Body of pancreas (tissue), 4 donors: ENCODE data around the gene KCTD21. TPM values are rescaled to one million over a fixed set of nuclear protein-coding genes. Genes with fewer than 3 reads are reported as not detected.

Experiments used
- ATAC-seq: fragments of 150-250 bp; one replicate; pipeline ENCODE4 v1.9.1; 2016
- DNase-seq, 4 donors: peaks; one replicate each; pipeline ENCODE4 v3.0.0-alpha.2; 2019
- H3K27ac ChIP-seq, 4 donors: fragments of 200-600 bp; sonication (generic); 1 replicate in 3 of 4; 2 replicates in 1 of 4; pipeline versions ENCODE4 v1.5.1 to v1.6.1; 2016 to 2019; ENCODE audit warnings: mild to moderate bottlenecking in 1 of 4, mixed read lengths in 1 of 4, moderate library complexity in 1 of 4
- H3K27me3 ChIP-seq, 2 donors: fragments of 200-600 bp; sonication (generic); one replicate each; pipeline ENCODE4 v1.6.0; 2016; ENCODE audit warnings: mild to moderate bottlenecking in 1 of 2
- H3K36me3 ChIP-seq, 2 donors: fragments of 200-600 bp; sonication (generic); replicated peaks in 1 of 2; 2 replicates each; pipeline ENCODE4 v1.5.1; 2016; ENCODE audit warnings: low read depth in 2 of 2; ENCODE audit not compliant: insufficient read depth in 1 of 2
- H3K4me1 ChIP-seq: fragments of 200-600 bp; sonication (generic); one replicate; pipeline ENCODE4 v1.6.0; 2016
- H3K4me3 ChIP-seq, 2 donors: fragments of 200-600 bp; sonication (generic); 1 replicate in 1 of 2; 2 replicates in 1 of 2; pipeline ENCODE4 v1.5.1; 2016 to 2019
- H3K9me3 ChIP-seq, 3 donors: fragments of 200-600 bp; sonication (generic); 1 replicate in 2 of 3; 2 replicates in 1 of 3; pipeline ENCODE4 v1.5.1; 2016
- CTCF ChIP-seq, 7 experiments: fragments of 450-650 bp in 4 of 7; fragments of 200-600 bp in 3 of 7; sonication (generic) in 3 of 7; IDR thresholded peaks; one replicate each; pipeline ENCODE4 v1.5.1; 2016 to 2019; ENCODE audit warnings: antibody characterized with exemption in 7 of 7
- POLR2A ChIP-seq, 3 donors: fragments of 450-650 bp; IDR thresholded peaks; one replicate each; pipeline ENCODE4 v1.6.1; 2016; ENCODE audit warnings: antibody characterized with exemption in 3 of 3, mild to moderate bottlenecking in 2 of 3
- WGBS, 2 donors: methylation state at CpG; one replicate each; pipeline ENCODE4 v1.1.5; 2017; 5-methylcytosine and 5-hydroxymethylcytosine counted together
- intact Hi-C: fragments of 100-400 bp; cut with DNase I; formaldehyde crosslinking; loops from one replicate; pipeline ENCODE4 v1.15.1; 2023
- total RNA-seq, 2 donors: library from RNA; depleted of rRNA; stranded (reverse); fragments of >200 nt; gene quantifications; one replicate each; pipeline ENCODE4 v1.1.0, GENCODE V29; 2016

KCTD21 gene
- total RNA-seq, 2 donors from 2014 or later, result 4.6 to 5.4 TPM

GRCh38 chr11:78211565-78211964 is 23.1 kb upstream of the KCTD21 start:
- peaks cover 0 to 5% of the 10 kb centered on the region in 2 donors for H3K36me3 ChIP-seq
- no peak for TF ChIP-seq CTCF (IDR thresholded peaks at IDR 0.05)
- no peak for TF ChIP-seq POLR2A (IDR thresholded peaks at IDR 0.05)
- H3K9me3 ChIP-seq, result no peaks in the 10 kb centered on the region
- intact Hi-C loops, result no loop called here
- H3K27me3 ChIP-seq, result no peaks in the 10 kb centered on the region
- H3K4me3 ChIP-seq, result no peak overlapping the region
- ATAC-seq (no peak), DNase-seq (no peak)
- no peak overlapping the region for H3K27ac ChIP-seq
- H3K4me1 ChIP-seq, result no peaks in the 10 kb centered on the region
- 89 to 97% methylated on average over 5 of the region's 5 CpGs for WGBS, 2 donors

GRCh38 chr11:78210000-78210608 is 21.7 kb upstream of the KCTD21 start:
- intact Hi-C loops, result no loop called here
- Histone ChIP-seq H3K4me3 (no peak overlapping the region), H3K9me3 (no peaks in the 10 kb centered on the region), H3K27ac (no peak overlapping the region), H3K27me3 (no peaks in the 10 kb centered on the region), H3K36me3 (peaks cover 0 to 5% of the 10 kb centered on the region in 2 donors), H3K4me1 (no peaks in the 10 kb centered on the region)
- TF ChIP-seq POLR2A (IDR thresholded peaks at IDR 0.05) (no peak), CTCF (IDR thresholded peaks at IDR 0.05) (no peak)
- ATAC-seq (no peak), DNase-seq (no peak)
- WGBS, 2 donors, result 93 to 94% methylated on average over 24 to 30 of the region's 31 CpGs

- ATAC-seq, result no peak
- no peak overlapping the region for H3K27ac ChIP-seq
- no peak overlapping the region for H3K4me3 ChIP-seq
- H3K9me3 ChIP-seq, result no peaks in the 10 kb centered on the region
- H3K4me1 ChIP-seq, result no peaks in the 10 kb centered on the region
- DNase-seq, result no peak
- WGBS, 2 donors, result 90 to 91% methylated on average over 18 of the region's 18 CpGs
- intact Hi-C loops, result no loop called here
- TF ChIP-seq POLR2A (IDR thresholded peaks at IDR 0.05) (no peak), CTCF (IDR thresholded peaks at IDR 0.05) (no peak)
- H3K36me3 ChIP-seq, result peaks cover 0 to 5% of the 10 kb centered on the region in 2 donors
- H3K27me3 ChIP-seq, result no peaks in the 10 kb centered on the region
These were observed 21.1 kb upstream of the KCTD21 start for GRCh38 chr11:78209478-78209877.

- ATAC-seq (no peak), DNase-seq (peak in 1 of 4 donors; percentile 2)
- intact Hi-C loops, result no loop called here
- WGBS, 2 donors, result 88 to 89% methylated on average over 16 of the region's 16 CpGs
- no peak overlapping the region for H3K4me3 ChIP-seq
- no peaks in the 10 kb centered on the region for H3K27me3 ChIP-seq
- H3K4me1 ChIP-seq, result no peaks in the 10 kb centered on the region
- H3K27ac ChIP-seq, result no peak overlapping the region
- peaks cover 0 to 5% of the 10 kb centered on the region in 2 donors for H3K36me3 ChIP-seq
- TF ChIP-seq CTCF (IDR thresholded peaks at IDR 0.05), result no peak
- TF ChIP-seq POLR2A (IDR thresholded peaks at IDR 0.05), result no peak
- no peaks in the 10 kb centered on the region for H3K9me3 ChIP-seq
These were observed 20.1 kb upstream of the KCTD21 start for GRCh38 chr11:78208257-78209165.
